AG20443 (cell line): ENCODE results near the gene CSMD2.

ENCODE experiments used
- DNase-seq: peaks from one replicate; pipeline ENCODE4 v3.0.0; 2012; ENCODE audit warnings: low spot score, mixed read lengths

CSMD2 gene

DNA sequence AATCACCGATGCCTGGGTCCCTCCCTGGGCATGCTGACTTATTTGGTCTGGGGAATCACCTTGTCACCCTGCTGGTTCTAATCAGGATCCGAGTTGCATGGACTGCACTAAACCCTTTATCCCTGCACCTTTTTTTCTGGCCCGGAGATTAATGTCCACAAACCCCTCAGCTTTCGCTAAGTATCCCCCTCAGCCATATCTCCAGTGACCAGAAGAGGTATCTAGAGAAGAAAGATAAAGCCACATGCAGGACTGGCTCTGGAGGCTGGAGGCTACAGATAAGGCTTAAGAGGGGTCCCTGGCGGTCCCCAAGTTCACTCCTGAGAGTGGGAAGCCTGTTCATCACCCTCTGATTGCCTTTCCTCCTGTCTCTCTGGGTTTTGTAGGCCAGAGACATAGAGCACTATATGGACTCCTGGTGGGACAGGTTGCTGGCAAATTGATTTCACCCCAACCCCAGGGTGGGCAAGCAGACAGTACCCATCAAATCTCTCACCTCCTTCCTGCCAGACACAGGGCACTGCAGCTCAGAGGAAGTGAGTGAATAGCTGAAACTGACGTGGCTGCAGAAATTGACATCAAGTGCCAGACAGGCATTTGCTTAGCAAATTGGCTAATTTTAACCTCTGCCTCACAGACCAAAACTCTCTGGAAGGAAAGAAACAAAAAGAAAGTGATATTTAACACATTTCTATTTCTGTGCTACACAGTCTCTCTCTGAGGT is 262.4 kb downstream of the CSMD2 start:
- peak; percentile 29 for DNase-seq

DNA sequence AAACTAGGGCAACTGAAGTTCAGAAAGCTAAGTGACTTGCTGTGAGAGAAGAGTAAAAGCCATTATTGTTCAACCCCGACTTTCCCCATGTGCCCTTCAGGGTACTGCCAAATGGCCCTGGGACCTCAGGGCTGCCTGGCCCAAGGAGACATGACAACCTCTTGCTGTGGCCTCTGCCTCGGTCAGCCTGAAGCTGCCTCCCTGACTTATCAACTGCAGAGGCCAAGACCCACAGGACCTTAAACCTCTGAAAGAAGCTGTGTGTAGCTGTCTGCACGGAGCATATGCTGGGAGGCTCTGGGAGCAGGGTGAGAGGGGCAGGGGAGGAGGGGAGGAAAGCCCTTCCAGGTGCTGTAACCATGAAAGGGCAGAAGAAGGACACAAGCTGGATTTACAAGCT is 265.3 kb downstream of the CSMD2 start:
- DNase-seq: no peak

DNA sequence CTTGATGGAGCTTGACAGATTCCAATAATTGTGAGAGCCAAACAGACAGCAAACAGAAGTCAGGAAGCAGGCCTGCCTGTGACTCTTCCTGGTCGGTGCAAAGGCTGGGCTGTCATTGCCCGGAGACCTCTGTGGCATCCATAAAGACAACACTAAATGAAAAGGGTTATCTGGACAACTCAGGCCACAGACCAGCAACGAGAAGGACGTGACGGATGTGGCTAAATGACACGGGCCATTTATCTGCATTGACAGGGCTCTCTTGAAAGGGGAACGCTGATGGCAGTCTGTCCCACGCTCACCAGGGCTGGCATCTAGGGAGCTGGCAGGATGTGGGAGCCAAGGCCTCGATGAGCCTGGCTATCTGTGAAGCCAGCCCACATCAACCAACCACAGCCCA is 266.1 kb downstream of the CSMD2 start:
- DNase-seq: no peak

DNA sequence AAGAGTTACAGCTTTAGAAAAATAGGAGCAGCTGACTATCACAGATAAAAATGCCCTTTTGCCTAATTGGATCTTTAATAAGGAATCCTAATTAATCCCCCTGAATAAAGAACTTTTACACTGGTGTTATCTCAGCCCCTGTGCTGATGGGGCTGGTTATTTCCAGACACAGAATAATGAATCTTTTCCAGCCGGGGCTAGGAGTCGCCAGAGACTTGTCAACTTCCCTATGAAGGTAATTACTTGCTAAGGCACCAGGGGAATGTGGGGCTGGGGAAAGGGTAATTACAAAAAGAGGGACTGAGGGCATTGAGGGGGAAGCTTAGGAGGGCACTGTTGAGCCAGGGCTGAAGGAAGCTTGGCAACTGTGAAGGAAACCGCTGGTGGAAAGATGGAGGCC is 266.6 kb downstream of the CSMD2 start:
- DNase-seq: no peak

DNA sequence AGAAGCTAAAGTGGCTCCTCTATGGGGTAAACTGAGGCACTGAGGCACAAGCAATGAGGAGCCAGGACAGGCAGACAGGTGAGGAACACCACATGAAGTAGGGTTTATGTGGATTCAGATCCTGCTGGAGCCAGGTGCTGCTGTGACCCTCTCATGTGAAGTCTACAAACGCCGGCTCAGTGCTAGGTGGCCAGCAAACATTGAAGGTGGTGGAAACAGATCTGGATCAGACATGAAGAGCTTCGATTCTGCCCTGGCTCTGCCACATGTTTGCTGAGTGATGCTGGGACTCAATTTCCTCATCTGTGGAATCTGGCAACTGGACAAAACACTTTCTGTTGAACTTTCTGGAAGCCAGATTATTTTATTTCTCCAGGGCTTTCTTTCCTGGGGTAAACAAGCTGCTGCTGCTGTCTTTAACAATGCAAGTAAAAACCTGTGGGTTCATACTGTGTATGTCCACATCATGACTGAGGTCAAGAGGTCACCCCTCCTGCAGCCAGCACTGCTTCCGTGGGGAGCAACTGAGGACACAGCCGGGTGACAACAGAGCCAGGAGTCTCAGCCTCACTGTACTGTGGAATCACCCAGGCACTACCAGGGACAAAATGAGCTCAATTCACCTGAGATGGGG is 267.8 kb downstream of the CSMD2 start:
- no peak for DNase-seq

DNA sequence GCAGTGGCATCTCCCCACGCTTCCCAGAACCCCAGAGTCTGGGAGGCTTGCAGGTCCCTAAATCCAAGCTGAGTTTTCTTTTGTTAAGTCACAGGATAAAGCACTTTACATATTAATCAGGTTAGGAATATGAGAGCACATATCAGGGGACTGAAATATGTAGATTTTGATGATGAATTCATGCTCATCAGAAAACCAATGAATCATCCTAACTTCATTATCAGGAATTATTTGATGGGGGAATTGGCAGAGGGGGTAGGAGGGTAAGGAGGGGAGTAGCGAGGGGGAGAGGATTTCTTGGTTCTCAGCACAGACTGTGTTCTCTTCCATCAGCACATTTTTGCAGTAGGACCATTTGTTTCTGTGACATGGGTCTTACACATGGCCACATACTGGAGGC is 269.1 kb downstream of the CSMD2 start:
- no peak for DNase-seq

DNA sequence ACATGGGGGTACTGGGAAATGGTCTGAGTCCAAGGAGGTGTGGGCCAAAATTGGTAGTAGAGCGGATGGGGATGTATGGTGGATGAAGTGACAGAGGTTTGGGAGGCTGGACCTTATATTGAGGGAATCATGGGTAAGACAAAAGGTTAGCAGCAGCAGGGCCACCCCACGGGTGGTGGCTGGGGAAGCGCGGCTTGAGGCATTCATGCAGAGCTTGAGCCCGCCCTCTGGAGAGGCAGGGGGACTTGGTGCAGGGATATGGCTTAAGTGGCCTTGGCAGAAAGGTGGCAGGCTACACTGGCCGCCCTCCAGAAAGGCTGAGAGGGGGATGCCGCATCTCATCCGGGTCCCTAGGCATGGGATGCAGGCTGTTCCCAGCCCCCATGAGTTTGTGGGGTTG is 269.6 kb downstream of the CSMD2 start:
- no peak for DNase-seq

DNA sequence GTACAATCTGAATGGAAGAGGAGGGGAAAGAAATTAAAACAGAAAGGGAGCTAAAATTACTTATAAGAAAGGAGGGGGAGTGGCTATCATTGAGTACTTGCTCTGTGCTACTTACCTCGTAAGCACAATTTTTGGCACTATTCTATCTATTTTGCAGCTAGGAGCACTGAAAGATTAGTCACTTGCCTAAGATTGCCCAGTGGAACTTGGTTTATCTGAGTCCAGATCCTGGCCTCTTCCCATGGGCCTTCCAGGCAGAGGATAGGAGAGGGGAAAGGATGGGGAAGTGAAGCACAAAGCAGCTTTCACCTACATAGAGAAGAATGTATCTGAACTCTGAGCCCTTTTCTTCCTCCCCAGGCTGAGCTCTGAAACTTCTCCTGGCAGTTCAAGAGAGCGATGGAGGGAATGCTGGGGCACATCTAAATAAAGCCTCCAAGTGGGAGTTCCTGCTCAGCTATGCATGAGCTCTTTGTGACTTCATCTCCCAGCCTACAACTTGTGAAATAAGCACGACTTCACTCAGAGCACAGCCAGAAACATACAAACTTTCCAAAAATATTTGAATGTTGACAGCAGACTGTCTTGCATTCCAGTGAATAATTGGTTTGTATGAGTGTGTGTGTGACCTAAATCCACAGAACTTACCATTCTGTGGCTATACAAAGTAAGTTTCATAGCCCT is 271.7 kb downstream of the CSMD2 start:
- DNase-seq: peak; percentile 86

DNA sequence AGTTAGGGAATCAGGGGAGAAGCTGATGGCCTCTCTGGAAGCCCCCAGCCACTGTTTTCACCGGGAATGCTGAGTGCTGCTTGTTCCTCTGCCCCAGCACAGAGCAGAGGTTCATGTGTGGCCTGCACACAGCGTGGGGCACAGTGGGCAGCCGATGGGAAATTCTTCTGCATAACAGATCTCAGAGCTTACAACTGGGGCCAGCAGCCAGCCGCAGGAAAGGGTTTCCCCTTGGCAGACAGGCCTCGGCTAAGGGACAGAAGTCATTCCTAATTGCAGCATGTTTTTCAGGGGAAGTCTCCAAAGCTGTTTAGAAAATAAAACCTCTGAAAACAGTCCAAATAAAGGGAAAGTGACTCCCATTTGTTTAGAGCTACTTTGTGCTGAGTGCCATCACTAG is 278.5 kb downstream of the CSMD2 start:
- no peak for DNase-seq

DNA sequence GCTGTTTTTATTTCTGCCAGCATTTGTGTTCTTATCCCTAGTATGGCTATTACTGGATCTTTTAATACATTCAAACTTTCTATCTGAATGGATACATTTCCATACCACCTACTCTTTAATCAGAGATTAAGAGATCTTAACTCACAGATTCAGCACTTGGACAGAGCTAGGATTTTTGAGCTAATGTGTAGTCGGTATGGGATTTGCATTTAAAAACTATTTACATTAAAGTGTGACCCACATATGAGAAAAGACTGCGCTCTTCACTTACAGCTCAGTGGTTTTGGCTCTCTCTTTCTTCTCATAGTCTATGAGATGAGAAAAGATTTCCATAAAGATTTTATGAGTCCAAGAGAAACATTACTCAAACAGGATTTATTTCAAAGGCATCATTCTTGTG is 284.7 kb downstream of the CSMD2 start:
- DNase-seq: no peak

DNA sequence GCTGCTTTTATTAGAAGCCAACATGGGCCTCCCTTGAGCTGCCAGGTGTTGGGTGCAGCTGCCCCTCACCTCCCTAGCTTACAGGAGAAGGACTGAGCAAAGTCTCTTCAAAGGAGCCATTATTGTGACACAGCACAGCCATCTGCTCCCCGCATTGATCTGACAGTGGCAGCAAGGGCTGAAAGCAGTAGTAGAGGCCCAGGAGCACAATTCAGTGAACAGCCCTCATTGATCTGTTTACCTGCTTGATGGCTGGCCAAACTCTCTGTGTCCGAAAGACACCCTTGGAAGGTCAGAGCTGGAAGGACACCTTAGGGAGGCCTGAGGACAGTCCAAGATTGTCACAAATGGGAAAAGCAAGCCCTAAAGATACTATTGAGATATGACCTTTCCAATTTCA is 286.6 kb downstream of the CSMD2 start:
- no peak for DNase-seq

DNA sequence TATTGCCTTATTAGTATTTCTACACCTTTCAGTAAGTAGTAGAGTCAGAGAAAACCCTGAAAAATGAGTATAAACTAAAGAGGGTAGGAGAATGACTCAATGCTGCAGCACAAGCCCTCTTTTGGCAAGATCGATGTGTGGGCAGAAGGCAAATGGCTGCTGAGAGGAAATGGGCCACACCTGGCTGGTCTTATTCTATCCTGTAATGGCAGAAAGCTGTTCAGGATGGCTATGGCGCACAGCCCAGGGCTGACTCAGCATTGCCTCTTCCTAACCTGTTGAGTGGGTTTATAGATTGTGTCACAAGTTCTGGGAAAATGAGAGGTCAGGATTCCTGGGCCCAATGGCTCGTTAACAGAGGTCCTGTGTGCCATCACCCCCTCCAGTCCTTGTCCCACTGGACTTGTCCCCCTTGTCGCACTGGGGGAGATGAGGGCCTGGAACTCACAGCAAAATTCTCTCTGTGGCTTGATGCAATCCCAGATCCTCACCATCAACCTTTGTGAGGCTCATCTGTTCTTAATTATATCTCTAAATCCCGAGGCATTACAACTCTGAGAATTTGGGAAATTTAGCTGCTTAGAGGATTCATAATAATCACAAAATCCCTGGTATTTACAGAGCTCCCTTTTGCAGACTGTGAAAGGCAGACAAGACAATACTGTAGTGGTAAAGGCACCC is 287.9 kb downstream of the CSMD2 start:
- DNase-seq: peak; percentile 65

DNA sequence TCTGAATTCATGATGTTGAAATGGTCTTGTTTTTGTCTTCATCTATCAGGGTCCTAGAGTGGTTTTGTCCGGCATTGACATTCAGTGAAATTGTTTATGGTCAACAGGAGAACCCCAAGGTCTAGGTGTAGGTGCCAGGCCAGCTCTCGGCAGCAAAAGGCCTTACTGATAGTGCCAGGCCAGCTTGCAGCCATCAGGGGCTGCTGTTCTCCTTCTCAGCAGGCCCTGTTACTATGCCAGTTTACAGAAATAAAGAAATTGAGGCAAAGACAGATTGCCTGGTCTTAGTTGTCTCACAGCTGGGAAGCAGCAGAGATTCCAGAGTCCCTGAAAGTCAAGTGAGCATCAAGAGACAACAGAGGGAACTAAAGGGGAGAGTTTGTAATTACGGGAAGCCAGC is 289.2 kb downstream of the CSMD2 start:
- DNase-seq: no peak

DNA sequence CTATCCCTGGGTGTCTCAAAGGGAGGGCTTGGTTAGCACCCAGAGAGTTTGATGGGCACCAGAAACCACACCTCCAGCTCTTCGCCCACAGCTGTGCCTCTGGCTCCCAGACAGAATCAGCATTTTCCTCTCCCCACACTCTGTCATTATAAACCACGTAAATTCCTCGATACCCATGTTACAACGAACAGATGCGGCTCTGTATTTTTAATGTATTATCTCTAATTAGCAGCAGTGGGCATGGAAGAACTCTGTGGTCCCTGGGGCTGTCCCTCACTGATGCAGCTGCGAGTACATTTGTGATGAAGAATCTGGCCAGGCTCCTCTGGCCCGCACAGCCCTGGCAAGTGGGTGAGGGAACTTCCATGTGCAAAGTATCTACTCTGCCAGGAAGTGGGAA is 290.4 kb downstream of the CSMD2 start:
- no peak for DNase-seq

DNA sequence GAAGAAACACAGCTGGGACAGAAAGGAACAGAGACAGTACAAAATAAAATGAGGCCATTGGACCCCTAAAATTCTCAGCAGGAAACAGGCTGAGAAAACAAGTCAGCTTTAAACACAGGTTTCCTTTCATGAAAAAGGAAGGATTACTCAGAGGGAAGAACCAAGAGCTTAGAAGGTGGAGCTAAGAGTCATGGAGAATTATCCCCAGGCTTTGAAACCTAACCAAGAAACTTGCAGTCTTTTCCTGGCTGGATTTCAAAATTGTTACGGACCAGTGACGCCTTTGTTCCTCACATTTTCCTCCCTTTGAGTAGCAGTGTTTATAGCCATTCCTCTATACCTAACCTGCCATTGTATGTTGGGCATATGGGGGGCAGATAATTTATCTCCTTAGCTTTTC is 292.3 kb downstream of the CSMD2 start:
- peak; percentile 43 for DNase-seq

DNA sequence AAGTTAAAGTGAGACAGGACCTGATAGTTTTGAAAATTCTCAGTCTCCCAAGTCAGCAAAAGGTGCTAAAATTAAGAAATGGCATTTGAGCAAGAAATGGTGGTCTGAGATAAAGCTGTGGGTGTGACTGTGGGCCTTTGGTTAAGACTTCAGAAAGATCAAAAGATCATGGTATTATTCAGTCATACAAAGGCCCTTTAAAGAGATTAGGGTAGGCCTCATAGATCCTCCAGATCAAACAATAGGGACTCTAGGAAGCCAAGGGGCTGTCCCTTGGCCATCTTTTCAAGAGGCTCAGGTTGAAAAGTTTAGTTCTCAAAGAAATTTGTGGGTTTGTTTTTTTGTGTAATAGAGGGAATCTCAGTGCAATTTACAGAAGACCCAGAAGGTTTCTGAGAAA is 292.8 kb downstream of the CSMD2 start:
- no peak for DNase-seq

DNA sequence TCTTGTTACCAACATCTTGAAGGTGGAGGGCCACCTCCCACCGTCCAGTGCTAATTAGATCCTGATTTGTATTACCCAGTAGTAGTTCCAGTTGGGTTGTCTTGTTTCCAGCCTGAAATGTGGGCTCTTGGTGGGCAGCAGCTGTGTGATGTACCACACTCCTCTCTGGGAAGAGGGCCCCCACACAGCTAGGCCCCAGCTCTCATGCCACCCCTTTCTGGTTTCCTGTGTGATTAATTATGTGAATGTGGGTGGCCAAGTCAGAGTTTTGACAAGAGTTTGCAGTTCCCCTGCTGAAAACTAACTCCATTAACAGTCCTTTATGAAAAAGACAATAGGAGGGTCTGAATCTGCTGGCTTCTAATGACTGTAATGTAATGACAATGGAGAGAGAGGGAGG is 297.3 kb downstream of the CSMD2 start:
- no peak for DNase-seq

DNA sequence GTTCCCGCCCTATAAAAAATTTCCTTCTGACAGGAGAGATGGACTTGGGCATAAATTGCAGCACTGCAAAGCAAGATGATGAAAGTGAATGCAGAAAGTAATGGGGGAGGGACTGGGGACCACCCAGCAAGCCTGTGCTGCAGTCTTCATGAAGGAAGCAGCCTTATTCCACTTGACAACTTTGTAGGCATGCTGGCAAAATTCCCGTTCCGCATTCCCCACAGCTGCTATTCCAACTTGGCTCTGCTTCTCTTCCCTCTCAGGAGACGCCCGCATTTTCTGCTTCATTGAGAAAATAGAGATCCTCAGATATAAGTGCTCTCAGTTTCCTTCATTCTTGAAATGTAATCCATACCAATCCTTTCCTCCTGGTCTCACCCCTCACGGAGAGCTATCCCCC is 298.7 kb downstream of the CSMD2 start:
- DNase-seq: no peak

DNA sequence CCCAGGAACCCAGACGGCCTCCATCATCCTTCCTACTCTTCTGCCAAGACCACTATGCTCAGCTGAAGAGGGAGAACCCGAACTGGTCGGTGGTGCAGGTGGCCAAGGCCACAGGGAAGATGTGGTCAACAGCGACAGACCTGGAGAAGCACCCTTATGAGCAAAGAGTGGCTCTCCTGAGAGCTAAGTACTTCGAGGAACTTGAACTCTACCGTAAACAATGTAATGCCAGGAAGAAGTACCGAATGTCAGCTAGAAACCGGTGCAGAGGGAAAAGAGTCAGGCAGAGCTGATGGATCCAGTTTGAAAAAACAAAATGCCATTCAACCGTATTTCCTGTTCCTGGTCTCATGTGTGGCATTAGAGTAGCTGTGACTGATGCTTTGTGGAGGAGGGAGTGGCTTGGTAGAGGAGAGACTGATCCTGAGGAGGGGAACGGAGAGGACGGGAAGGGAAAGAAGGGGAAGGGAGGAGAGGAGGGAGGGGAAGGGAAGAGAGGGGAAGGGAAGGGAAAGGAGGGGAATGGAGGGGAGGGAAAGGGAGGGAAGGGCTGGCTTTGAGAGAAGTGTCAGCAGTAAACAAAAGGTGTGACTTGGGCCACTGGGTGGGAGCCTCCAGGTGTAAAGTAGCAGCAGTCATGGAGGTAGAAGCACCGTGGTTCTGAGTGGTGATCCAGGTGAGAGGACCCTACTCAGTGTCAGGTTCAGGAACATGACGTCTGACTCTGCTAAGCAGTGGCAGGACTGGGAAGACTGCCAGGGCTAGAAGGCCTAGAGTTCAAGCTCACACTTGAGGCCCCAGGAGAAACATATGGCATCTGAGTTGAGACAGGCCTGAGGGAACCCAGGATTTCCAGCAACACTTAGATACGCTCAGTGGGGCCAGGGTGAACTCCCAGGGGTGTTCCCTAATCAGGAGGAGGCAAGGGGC is 300.3 kb downstream of the CSMD2 start:
- DNase-seq: no peak

DNA sequence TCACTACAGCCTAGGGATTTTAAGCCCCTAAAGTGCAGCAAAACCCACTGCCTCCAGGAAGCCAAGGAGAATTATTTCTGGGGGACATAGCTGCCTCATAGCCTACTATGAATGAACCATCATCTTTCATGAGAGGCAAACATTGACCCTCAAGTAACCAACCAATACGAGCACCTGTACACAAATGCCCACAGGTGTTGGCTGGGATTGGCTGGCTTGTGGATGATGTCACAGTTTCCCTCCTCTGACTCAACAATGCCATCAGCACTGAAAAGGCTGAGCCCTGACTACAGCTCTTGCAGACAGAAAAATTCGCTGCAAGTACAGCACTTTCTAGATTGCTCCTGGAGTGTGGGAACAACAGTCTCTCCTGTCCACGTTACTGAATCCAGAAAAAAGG is 301.3 kb downstream of the CSMD2 start, which contains the start of gene HMGB4:
HMGB4 (plus strand) TSS at position 301 of the 400 bp plus-strand sequence. CDS start 113 bp downstream, outside the sequence.
- no peak for DNase-seq

DNA sequence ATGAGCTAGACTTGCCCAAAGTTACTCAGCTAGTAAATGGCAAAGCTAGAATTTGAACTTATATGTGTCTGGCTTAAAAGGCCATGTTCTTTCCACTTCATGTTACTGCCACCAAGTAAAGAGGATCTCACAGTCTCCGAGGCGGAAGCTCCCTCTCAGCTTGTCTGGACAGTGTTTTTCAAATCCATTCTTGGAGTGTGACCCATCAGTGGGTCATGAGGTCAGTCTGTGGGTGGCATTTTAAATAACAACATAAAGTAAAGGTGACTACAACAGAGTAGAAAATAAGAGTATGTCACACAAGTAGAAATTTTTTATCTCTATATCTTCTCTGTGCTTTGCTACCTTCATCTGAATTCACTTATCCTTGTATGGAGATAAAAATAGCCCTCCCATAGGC is 304.4 kb downstream of the CSMD2 start:
- DNase-seq: no peak

DNA sequence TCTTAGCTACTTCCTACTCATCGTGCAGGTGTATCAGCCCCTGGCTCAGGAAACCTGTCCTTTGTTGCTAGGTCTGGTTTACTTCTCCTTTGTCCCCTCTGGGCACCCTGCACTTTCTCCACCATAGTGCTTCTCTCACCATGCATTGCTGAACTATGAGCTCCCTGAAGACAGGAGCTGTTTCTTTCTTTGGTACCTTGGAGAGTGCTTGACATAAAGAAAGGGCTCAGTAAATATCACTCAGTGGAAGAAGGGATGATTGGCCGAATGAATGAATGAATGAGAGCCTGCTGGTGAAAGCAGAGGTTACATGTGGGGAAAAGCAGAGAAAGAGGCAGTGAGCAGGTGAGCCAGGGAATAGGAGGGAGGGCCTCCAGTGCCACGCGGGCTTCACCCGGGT is 310.9 kb downstream of the CSMD2 start:
- DNase-seq: no peak
